ENCODE results near the gene TSKU.
"Not testable (repeated sequence)": the region's sequence is repeated elsewhere in the genome, so short reads cannot be mapped to it uniquely, and the experiment has no call there.

The TSKU gene

GRCh38 chr11:76787271-76787670 lies 4.1 kb downstream of the TSKU start:
- Mint-ChIP-seq H3K36me3 (ENCODE audit: low read depth) (no peaks in the 10 kb centered on the region), H3K4me3 (no peak overlapping the region), H3K9me3 (no peaks in the 10 kb centered on the region), H3K27ac (no peak overlapping the region), H3K27me3 (peaks cover 25% of the 10 kb centered on the region), H3K4me1 (ENCODE audit: low read depth) (peaks cover 17% of the 10 kb centered on the region)

DNA sequence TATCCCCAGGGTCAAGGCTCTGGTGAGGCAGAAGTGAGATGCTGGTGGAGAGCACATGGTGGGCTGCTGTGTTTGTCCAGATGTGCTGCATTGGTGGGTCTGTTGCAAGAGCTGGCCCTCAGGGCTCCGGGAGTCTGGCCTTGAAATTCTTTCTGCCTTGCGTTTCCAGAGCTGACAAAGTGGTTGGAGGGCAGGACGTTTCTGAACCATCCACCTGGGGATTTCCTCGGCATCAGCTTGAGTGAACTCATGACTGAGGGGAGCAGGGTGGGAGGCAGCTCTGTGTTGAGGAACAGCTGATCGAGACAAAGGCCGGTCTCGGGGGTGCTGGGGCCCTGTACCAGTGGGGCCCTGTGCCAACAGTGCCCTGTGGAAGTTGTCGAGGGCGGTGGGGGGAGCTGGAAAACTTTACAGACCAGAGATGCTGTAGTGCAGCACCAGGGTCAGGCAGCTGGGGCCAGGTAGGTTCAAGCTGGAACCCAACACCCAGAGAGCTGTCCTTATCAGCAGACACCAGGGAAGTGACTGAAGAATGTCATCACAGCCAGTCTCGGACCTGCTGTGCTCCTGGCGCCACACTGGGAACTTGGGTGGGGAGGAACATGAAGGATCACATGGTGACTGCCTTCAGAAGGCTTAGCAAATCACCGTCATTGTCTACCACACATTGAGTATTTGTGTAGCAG lies 4.9 kb downstream of the TSKU start:
- H3K27me3 Mint-ChIP-seq = peaks cover 19% of the 10 kb centered on the region
- no peaks in the 10 kb centered on the region for H3K9me3 Mint-ChIP-seq
- no peak overlapping the region for H3K4me3 Mint-ChIP-seq
- peaks cover 10% of the 10 kb centered on the region for H3K4me1 Mint-ChIP-seq (ENCODE audit: low read depth)
- H3K27ac Mint-ChIP-seq = no peak overlapping the region
- H3K36me3 Mint-ChIP-seq (ENCODE audit: low read depth) = no peaks in the 10 kb centered on the region

GRCh38 chr11:76788661-76789442 lies 5.7 kb downstream of the TSKU start:
- H3K27me3 Mint-ChIP-seq = peaks cover 19% of the 10 kb centered on the region
- no peaks in the 10 kb centered on the region for H3K36me3 Mint-ChIP-seq (ENCODE audit: low read depth)
- no peaks in the 10 kb centered on the region for H3K9me3 Mint-ChIP-seq
- H3K4me3 Mint-ChIP-seq = no peak overlapping the region
- H3K27ac Mint-ChIP-seq = no peak overlapping the region
- H3K4me1 Mint-ChIP-seq (ENCODE audit: low read depth) = peaks cover 10% of the 10 kb centered on the region

DNA sequence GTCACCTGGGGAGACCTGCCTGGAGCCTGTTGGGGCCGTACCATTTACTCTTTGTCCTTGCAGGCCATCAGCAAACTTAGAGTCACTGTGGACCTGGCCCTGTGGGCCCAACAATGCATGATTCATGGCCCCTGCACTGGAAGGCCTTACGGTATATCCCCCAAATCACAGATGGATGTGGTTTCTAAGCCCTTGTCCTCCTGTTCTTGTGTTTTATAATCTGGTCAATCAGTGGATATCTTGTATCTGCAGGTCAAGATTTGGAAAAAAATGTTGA lies 6.2 kb downstream of the TSKU start:
- no peaks in the 10 kb centered on the region for H3K9me3 Mint-ChIP-seq
- peaks cover 10% of the 10 kb centered on the region for H3K4me1 Mint-ChIP-seq (ENCODE audit: low read depth)
- H3K27me3 Mint-ChIP-seq = peaks cover 19% of the 10 kb centered on the region
- no peaks in the 10 kb centered on the region for H3K36me3 Mint-ChIP-seq (ENCODE audit: low read depth)
- H3K27ac Mint-ChIP-seq = no peak overlapping the region
- H3K4me3 Mint-ChIP-seq = no peak overlapping the region

- peaks cover 2% of the 10 kb centered on the region for H3K4me1 Mint-ChIP-seq (ENCODE audit: low read depth)
- no peak overlapping the region for H3K27ac Mint-ChIP-seq
- peaks cover 13% of the 10 kb centered on the region for H3K27me3 Mint-ChIP-seq
- no peaks in the 10 kb centered on the region for H3K36me3 Mint-ChIP-seq (ENCODE audit: low read depth)
- H3K4me3 Mint-ChIP-seq = no peak overlapping the region
- H3K9me3 Mint-ChIP-seq = no peaks in the 10 kb centered on the region
Measured at GRCh38 chr11:76790251-76790650, 7.1 kb downstream of the TSKU start.

GRCh38 chr11:76791002-76791770 lies 8.0 kb downstream of the TSKU start:
- H3K4me3 Mint-ChIP-seq; H3K27ac Mint-ChIP-seq; H3K4me1 Mint-ChIP-seq (ENCODE audit: low read depth); H3K27me3 Mint-ChIP-seq; H3K36me3 Mint-ChIP-seq (ENCODE audit: low read depth); H3K9me3 Mint-ChIP-seq: not testable (repeated sequence)

- Mint-ChIP-seq H3K4me3 (no peak overlapping the region), H3K9me3 (no peaks in the 10 kb centered on the region), H3K27me3 (no peaks in the 10 kb centered on the region), H3K27ac (no peak overlapping the region), H3K4me1 (ENCODE audit: low read depth) (no peaks in the 10 kb centered on the region), H3K36me3 (ENCODE audit: low read depth) (no peaks in the 10 kb centered on the region)
Measured at GRCh38 chr11:76791861-76792260, 8.7 kb downstream of the TSKU start.

GRCh38 chr11:76792505-76793264 lies 9.5 kb downstream of the TSKU start:
- Mint-ChIP-seq H3K27me3 (no peaks in the 10 kb centered on the region), H3K27ac (no peak overlapping the region), H3K9me3 (no peaks in the 10 kb centered on the region), H3K4me1 (ENCODE audit: low read depth) (no peaks in the 10 kb centered on the region), H3K4me3 (no peak overlapping the region), H3K36me3 (ENCODE audit: low read depth) (no peaks in the 10 kb centered on the region)

GRCh38 chr11:76793391-76794291 lies 10.5 kb downstream of the TSKU start:
- no peak overlapping the region for H3K27ac Mint-ChIP-seq
- H3K9me3 Mint-ChIP-seq = no peaks in the 10 kb centered on the region
- no peak overlapping the region for H3K4me3 Mint-ChIP-seq
- no peaks in the 10 kb centered on the region for H3K36me3 Mint-ChIP-seq (ENCODE audit: low read depth)
- no peaks in the 10 kb centered on the region for H3K27me3 Mint-ChIP-seq
- H3K4me1 Mint-ChIP-seq (ENCODE audit: low read depth) = no peaks in the 10 kb centered on the region

DNA sequence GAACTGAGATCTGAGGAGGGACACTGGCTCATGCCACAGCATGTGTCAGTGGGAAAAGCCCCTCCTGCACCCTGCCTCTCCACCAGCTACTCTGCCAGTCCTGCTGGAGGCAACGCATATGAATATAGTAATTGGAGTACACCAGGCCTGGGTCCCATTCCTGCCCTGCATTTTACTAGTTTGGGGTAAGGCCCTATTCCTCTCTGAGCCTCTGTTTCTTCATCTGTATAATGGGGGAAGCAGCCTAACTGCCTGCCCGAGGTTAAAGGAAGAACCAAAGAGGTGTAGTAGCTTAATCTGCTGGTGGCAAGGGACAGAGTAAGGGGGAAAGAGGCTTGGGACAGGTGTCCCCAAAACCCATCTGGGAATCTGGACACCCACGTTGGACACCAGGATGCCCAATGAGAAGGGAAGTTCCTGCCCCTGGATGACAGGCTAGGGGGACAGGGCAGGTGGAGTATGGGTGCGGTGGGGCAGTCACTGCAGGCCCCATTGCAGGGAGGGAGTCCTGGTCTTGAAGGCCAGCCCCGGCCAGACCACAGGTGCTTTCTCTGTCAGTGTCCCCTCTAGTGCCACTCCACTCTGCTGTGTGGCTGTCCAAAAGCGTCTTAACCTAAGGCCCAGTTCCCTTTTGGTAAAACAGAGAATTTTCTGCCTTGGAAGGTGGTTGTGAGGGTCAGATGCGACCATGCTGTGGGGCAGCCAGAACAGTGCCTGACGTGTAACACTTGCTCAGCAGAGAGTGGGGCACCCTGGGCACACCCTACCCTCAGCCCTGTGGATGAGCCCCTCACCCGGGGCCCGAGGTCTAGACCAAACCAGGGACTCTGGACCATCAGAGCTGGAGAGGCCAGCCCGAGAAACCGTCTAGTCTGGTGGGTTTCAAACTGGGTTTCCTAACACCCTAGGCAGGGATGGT lies 11.5 kb downstream of the TSKU start:
- Mint-ChIP-seq H3K27me3 (no peaks in the 10 kb centered on the region), H3K9me3 (no peaks in the 10 kb centered on the region), H3K27ac (no peak overlapping the region), H3K4me3 (no peak overlapping the region), H3K36me3 (ENCODE audit: low read depth) (no peaks in the 10 kb centered on the region), H3K4me1 (ENCODE audit: low read depth) (peaks cover 4% of the 10 kb centered on the region)

DNA sequence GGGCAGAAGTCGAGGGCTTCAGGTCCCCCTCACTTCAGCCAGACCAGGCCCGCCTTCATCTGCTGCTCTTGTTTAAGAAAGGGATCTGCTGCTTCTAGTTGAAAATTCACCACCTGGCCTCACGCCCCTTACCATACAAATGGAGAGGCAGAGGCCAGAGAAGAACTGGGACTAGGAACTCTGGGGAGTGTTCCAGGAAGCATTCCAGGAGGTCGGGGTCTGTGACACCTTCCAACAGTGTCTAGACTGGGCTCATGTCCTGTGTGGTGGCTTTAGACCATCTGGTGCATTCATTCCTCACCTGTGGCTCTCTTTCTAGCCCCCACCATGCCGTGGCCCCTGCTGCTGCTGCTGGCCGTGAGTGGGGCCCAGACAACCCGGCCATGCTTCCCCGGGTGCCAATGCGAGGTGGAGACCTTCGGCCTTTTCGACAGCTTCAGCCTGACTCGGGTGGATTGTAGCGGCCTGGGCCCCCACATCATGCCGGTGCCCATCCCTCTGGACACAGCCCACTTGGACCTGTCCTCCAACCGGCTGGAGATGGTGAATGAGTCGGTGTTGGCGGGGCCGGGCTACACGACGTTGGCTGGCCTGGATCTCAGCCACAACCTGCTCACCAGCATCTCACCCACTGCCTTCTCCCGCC lies 12.3 kb downstream of the TSKU start:
- Mint-ChIP-seq H3K4me1 (ENCODE audit: low read depth) (peaks cover 5% of the 10 kb centered on the region), H3K27me3 (peaks cover 3% of the 10 kb centered on the region), H3K9me3 (no peaks in the 10 kb centered on the region), H3K4me3 (no peak overlapping the region), H3K36me3 (ENCODE audit: low read depth) (no peaks in the 10 kb centered on the region), H3K27ac (no peak overlapping the region)

DNA sequence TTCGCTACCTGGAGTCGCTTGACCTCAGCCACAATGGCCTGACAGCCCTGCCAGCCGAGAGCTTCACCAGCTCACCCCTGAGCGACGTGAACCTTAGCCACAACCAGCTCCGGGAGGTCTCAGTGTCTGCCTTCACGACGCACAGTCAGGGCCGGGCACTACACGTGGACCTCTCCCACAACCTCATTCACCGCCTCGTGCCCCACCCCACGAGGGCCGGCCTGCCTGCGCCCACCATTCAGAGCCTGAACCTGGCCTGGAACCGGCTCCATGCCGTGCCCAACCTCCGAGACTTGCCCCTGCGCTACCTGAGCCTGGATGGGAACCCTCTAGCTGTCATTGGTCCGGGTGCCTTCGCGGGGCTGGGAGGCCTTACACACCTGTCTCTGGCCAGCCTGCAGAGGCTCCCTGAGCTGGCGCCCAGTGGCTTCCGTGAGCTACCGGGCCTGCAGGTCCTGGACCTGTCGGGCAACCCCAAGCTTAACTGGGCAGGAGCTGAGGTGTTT lies 12.8 kb downstream of the TSKU start:
- no peaks in the 10 kb centered on the region for H3K36me3 Mint-ChIP-seq (ENCODE audit: low read depth)
- no peak overlapping the region for H3K27ac Mint-ChIP-seq
- peaks cover 9% of the 10 kb centered on the region for H3K27me3 Mint-ChIP-seq
- H3K9me3 Mint-ChIP-seq = no peaks in the 10 kb centered on the region
- H3K4me3 Mint-ChIP-seq = no peak overlapping the region
- H3K4me1 Mint-ChIP-seq (ENCODE audit: low read depth) = peaks cover 5% of the 10 kb centered on the region
